ENCODE data around the gene KPNA1.

Gene KPNA1

GRCh38 chr3:122514123-122515019, at the start of gene KPNA1:
TSS of gene KPNA1 (minus strand) at chr3:122514939. CDS start at chr3:122496565, 18,374 bp downstream.
- peak; percentile 56 for DNase-seq

GRCh38 chr3:122564155-122564912, 49.6 kb upstream of the KPNA1 start, which contains the start of the genes DTX3L and PARP9:
TSS of gene DTX3L (plus strand) at chr3:122564338. CDS start at chr3:122564427, 89 bp downstream.
TSS of gene PARP9 (minus strand) at chr3:122564300. CDS start at chr3:122559620, 4,680 bp downstream.
- peak; percentile 49 for DNase-seq

- DNase-seq, result no peak
Observed at GRCh38 chr3:122563717-122564025, 48.9 kb upstream of the KPNA1 start.

- no peak for DNase-seq
Observed at GRCh38 chr3:122562923-122563716, 48.4 kb upstream of the KPNA1 start.

- peak; percentile 2 for DNase-seq
Observed at GRCh38 chr3:122560680-122561079, 45.9 kb upstream of the KPNA1 start.

GRCh38 chr3:122559906-122560305, 45.2 kb upstream of the KPNA1 start:
- DNase-seq, result no peak

- no peak for DNase-seq
Observed at GRCh38 chr3:122558605-122559004, 43.9 kb upstream of the KPNA1 start.

- no peak for DNase-seq
Observed at GRCh38 chr3:122557356-122557755, 42.6 kb upstream of the KPNA1 start.

- DNase-seq, result no peak
Observed at GRCh38 chr3:122555275-122556071, 40.7 kb upstream of the KPNA1 start.

GRCh38 chr3:122553171-122553570, 38.4 kb upstream of the KPNA1 start:
- no peak for DNase-seq

GRCh38 chr3:122548619-122549018, 33.9 kb upstream of the KPNA1 start:
- DNase-seq, result no peak

- no peak for DNase-seq
Observed at GRCh38 chr3:122548076-122548475, 33.3 kb upstream of the KPNA1 start.

- no peak for DNase-seq
Observed at GRCh38 chr3:122546151-122546550, 31.4 kb upstream of the KPNA1 start.

- DNase-seq, result no peak
Observed at GRCh38 chr3:122538956-122539490, 24.3 kb upstream of the KPNA1 start.

GRCh38 chr3:122536632-122537001, 21.9 kb upstream of the KPNA1 start:
- DNase-seq, result no peak

- DNase-seq, result no peak
Observed at GRCh38 chr3:122535964-122536631, 21.4 kb upstream of the KPNA1 start.

GRCh38 chr3:122533931-122534334, 19.2 kb upstream of the KPNA1 start:
- no peak for DNase-seq

GRCh38 chr3:122533480-122533879, 18.7 kb upstream of the KPNA1 start:
- DNase-seq, result no peak

- DNase-seq, result no peak
Observed at GRCh38 chr3:122530164-122530563, 15.4 kb upstream of the KPNA1 start.

GRCh38 chr3:122523317-122523716, 8.6 kb upstream of the KPNA1 start:
- no peak for DNase-seq

GRCh38 chr3:122520861-122521260, 6.1 kb upstream of the KPNA1 start:
- no peak for DNase-seq

All from NCI-H1048 (cell line).